Measurements from ENCODE around the gene TUBA8. TPM values are rescaled to one million over a fixed set of nuclear protein-coding genes. Genes with fewer than 3 reads are reported as not detected.
"Not testable (repeated sequence)": the region's sequence is repeated elsewhere in the genome, so short reads cannot be mapped to it uniquely, and the experiment has no call there.

TUBA8 gene
- polyA plus RNA-seq, 1 donor (not counting 4 experiments of a cell fraction or from before 2014, with no cell fraction given) = 0.35 TPM

DNA sequence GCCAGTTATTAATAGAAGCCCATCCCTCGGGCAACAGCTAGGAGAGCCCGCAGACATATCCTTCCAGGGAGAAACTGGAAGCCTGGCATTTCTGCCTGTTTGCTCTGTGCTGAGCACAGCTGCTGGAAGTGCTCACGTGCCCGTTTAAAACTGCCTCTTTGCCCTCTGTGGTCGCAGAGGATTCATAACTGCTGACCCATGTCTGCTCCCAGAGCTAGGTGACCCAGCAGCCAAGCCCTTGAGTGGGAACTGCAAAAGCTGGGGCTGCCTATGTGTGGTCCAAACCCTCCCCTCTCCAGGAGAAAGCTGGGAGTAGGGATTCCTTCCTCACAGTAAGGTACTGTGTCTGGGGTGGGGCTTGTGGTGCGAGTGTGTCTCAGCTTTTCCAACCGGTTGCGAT is 54.0 kb downstream of the TUBA8 start:
- H3K79me2 ChIP-seq (ENCODE audit: control insufficient read depth, insufficient read depth, low read length); H3K4me2 ChIP-seq (ENCODE audit: control insufficient read depth, extremely low read depth, insufficient read depth, low read depth, low read length); H3K9me3 ChIP-seq (ENCODE audit: control insufficient read depth, low read depth, low read length); H3K36me3 ChIP-seq (ENCODE audit: control insufficient read depth in 2 of 2, extremely low read depth in 1 of 2, insufficient read depth in 2 of 2, low read length in 2 of 2); dilution Hi-C loops (cut with MboI; ENCODE audit: extremely low pct_ligation_motif_present, low sequenced_read_pairs); DNase-seq (ENCODE audit: low read depth, low spot score); H3K9ac ChIP-seq (ENCODE audit: control insufficient read depth, extremely low read depth, insufficient read depth, low read length); H3K9me1 ChIP-seq (ENCODE audit: control insufficient read depth, extremely low read depth, insufficient read depth, low read length); H2AFZ ChIP-seq (ENCODE audit: control insufficient read depth, low read length); H3K27me3 ChIP-seq (ENCODE audit: control insufficient read depth, extremely low read depth, insufficient read depth, low read length); H4K20me1 ChIP-seq (ENCODE audit: control insufficient read depth, extremely low read depth, insufficient read depth, low read length); H3K4me3 ChIP-seq (ENCODE audit: control insufficient read depth in 2 of 3, extremely low read depth in 1 of 3, insufficient read depth in 2 of 3, low read depth in 1 of 3, low read length in 3 of 3); H3K27ac ChIP-seq (ENCODE audit: control insufficient read depth, insufficient read depth, low read length); H3K4me1 ChIP-seq (ENCODE audit: control insufficient read depth, extremely low read depth, insufficient read depth, low read length); FAIRE-seq: not testable (repeated sequence)

DNA sequence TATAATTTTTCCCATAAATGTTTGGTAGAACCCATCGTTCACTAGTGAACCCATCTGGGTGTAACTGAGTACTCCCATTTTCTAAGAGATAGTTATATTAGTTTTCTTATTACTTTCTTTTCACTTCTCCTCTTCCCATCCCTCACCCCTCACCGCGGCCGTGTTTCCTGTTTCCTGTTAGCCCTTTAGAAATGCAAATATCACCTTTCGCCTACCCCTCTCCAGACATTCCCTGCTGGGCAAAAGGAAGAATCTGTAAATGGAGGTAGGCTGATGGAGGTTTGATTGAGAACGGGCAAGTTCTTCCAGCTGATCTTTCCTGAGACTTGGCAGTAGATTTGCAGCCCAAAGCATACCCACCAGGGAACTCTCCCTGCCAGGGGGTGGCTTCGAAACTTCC is 54.7 kb downstream of the TUBA8 start:
- H3K9ac ChIP-seq (ENCODE audit: control insufficient read depth, extremely low read depth, insufficient read depth, low read length); H3K79me2 ChIP-seq (ENCODE audit: control insufficient read depth, insufficient read depth, low read length); H3K27me3 ChIP-seq (ENCODE audit: control insufficient read depth, extremely low read depth, insufficient read depth, low read length); H3K4me1 ChIP-seq (ENCODE audit: control insufficient read depth, extremely low read depth, insufficient read depth, low read length); H2AFZ ChIP-seq (ENCODE audit: control insufficient read depth, low read length); H3K4me3 ChIP-seq (ENCODE audit: control insufficient read depth in 2 of 3, extremely low read depth in 1 of 3, insufficient read depth in 2 of 3, low read depth in 1 of 3, low read length in 3 of 3); H3K36me3 ChIP-seq (ENCODE audit: control insufficient read depth in 2 of 2, extremely low read depth in 1 of 2, insufficient read depth in 2 of 2, low read length in 2 of 2); H3K27ac ChIP-seq (ENCODE audit: control insufficient read depth, insufficient read depth, low read length); DNase-seq (ENCODE audit: low read depth, low spot score); H3K9me1 ChIP-seq (ENCODE audit: control insufficient read depth, extremely low read depth, insufficient read depth, low read length); H3K9me3 ChIP-seq (ENCODE audit: control insufficient read depth, low read depth, low read length); FAIRE-seq; H3K4me2 ChIP-seq (ENCODE audit: control insufficient read depth, extremely low read depth, insufficient read depth, low read depth, low read length); H4K20me1 ChIP-seq (ENCODE audit: control insufficient read depth, extremely low read depth, insufficient read depth, low read length); dilution Hi-C loops (cut with MboI; ENCODE audit: extremely low pct_ligation_motif_present, low sequenced_read_pairs): not testable (repeated sequence)

DNA sequence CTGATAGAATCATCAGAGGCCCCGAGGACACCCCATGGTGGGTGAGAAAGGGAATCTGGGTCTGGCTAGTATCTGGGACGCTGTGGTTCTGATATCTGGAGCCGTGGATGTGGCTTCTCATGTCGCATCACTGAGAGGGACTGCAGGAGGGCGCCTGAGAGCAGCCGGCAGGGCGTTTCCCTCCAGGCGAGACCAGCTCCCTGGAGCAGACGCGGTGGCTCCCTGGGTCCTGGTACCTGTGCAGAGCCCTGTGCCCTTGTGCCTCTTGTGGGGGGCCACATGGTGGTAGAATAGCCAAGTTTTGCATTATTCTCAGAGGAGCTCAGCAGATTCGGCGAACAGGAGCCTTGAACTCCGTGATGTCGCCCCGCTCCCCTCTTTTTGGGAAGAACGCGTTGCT is 59.7 kb downstream of the TUBA8 start:
- H3K27me3 ChIP-seq (ENCODE audit: control insufficient read depth, extremely low read depth, insufficient read depth, low read length) = not testable (repeated sequence)

DNA sequence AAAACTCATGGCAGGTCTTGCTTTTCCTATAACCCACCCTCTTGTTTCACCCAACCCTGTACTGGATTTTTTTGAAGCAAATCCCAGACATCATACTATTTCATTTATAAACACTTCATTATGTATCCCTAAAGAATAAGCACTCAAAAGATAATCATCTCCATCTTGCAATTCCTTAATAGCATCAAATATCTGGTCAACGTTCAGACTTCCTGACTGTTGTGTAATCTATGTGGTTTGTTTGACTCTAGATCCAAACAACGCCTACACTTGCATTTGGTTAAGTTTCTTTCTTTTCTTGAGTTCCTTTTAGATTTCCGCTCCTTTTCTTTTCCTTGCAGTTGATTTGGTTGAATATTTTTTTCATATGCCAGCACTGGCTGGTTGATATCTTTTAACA is 61.6 kb downstream of the TUBA8 start:
- H3K79me2 ChIP-seq (ENCODE audit: control insufficient read depth, insufficient read depth, low read length); H3K4me1 ChIP-seq (ENCODE audit: control insufficient read depth, extremely low read depth, insufficient read depth, low read length); H3K27me3 ChIP-seq (ENCODE audit: control insufficient read depth, extremely low read depth, insufficient read depth, low read length); DNase-seq (ENCODE audit: low read depth, low spot score); H2AFZ ChIP-seq (ENCODE audit: control insufficient read depth, low read length); H3K36me3 ChIP-seq (ENCODE audit: control insufficient read depth in 2 of 2, extremely low read depth in 1 of 2, insufficient read depth in 2 of 2, low read length in 2 of 2); FAIRE-seq; H3K9me1 ChIP-seq (ENCODE audit: control insufficient read depth, extremely low read depth, insufficient read depth, low read length); H3K9me3 ChIP-seq (ENCODE audit: control insufficient read depth, low read depth, low read length); H3K4me3 ChIP-seq (ENCODE audit: control insufficient read depth in 2 of 3, extremely low read depth in 1 of 3, insufficient read depth in 2 of 3, low read depth in 1 of 3, low read length in 3 of 3); dilution Hi-C loops (cut with MboI; ENCODE audit: extremely low pct_ligation_motif_present, low sequenced_read_pairs); H3K9ac ChIP-seq (ENCODE audit: control insufficient read depth, extremely low read depth, insufficient read depth, low read length); H3K27ac ChIP-seq (ENCODE audit: control insufficient read depth, insufficient read depth, low read length); H3K4me2 ChIP-seq (ENCODE audit: control insufficient read depth, extremely low read depth, insufficient read depth, low read depth, low read length); H4K20me1 ChIP-seq (ENCODE audit: control insufficient read depth, extremely low read depth, insufficient read depth, low read length): not testable (repeated sequence)

More for the DNA sequence above, 59.7 kb downstream of the TUBA8 start:
- H3K9ac ChIP-seq (ENCODE audit: control insufficient read depth, extremely low read depth, insufficient read depth, low read length); H3K4me3 ChIP-seq (ENCODE audit: control insufficient read depth in 2 of 3, extremely low read depth in 1 of 3, insufficient read depth in 2 of 3, low read depth in 1 of 3, low read length in 3 of 3); H3K9me1 ChIP-seq (ENCODE audit: control insufficient read depth, extremely low read depth, insufficient read depth, low read length); H3K79me2 ChIP-seq (ENCODE audit: control insufficient read depth, insufficient read depth, low read length); DNase-seq (ENCODE audit: low read depth, low spot score); H3K4me1 ChIP-seq (ENCODE audit: control insufficient read depth, extremely low read depth, insufficient read depth, low read length); H3K36me3 ChIP-seq (ENCODE audit: control insufficient read depth in 2 of 2, extremely low read depth in 1 of 2, insufficient read depth in 2 of 2, low read length in 2 of 2); H3K9me3 ChIP-seq (ENCODE audit: control insufficient read depth, low read depth, low read length); H2AFZ ChIP-seq (ENCODE audit: control insufficient read depth, low read length); H3K4me2 ChIP-seq (ENCODE audit: control insufficient read depth, extremely low read depth, insufficient read depth, low read depth, low read length); FAIRE-seq; dilution Hi-C loops (cut with MboI; ENCODE audit: extremely low pct_ligation_motif_present, low sequenced_read_pairs); H4K20me1 ChIP-seq (ENCODE audit: control insufficient read depth, extremely low read depth, insufficient read depth, low read length); H3K27ac ChIP-seq (ENCODE audit: control insufficient read depth, insufficient read depth, low read length): not testable (repeated sequence)

DNA sequence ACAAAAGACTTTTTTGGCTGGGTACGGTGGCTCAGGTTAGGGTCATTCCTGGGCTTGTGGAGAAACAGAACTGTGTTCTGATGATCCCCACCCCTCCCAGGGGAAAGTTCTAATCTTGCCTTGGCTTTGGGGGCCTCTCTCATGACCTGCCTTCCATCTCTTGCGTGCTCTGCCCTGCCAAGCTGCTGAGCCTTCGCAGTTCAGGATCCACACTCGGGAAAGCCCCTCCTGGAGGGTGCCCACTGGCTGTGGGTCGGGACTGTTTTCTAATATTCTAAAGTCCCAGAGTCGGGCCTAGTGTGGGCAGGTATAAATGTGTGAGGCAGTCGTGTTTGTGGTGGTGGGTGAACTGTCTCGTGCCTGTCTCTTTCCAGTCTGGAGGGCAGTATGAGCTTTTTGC is 62.2 kb downstream of the TUBA8 start:
- H3K79me2 ChIP-seq (ENCODE audit: control insufficient read depth, insufficient read depth, low read length); H3K27me3 ChIP-seq (ENCODE audit: control insufficient read depth, extremely low read depth, insufficient read depth, low read length); H3K4me3 ChIP-seq (ENCODE audit: control insufficient read depth in 2 of 3, extremely low read depth in 1 of 3, insufficient read depth in 2 of 3, low read depth in 1 of 3, low read length in 3 of 3); H4K20me1 ChIP-seq (ENCODE audit: control insufficient read depth, extremely low read depth, insufficient read depth, low read length); H3K9me1 ChIP-seq (ENCODE audit: control insufficient read depth, extremely low read depth, insufficient read depth, low read length); DNase-seq (ENCODE audit: low read depth, low spot score); H2AFZ ChIP-seq (ENCODE audit: control insufficient read depth, low read length); H3K36me3 ChIP-seq (ENCODE audit: control insufficient read depth in 2 of 2, extremely low read depth in 1 of 2, insufficient read depth in 2 of 2, low read length in 2 of 2); dilution Hi-C loops (cut with MboI; ENCODE audit: extremely low pct_ligation_motif_present, low sequenced_read_pairs); FAIRE-seq; H3K4me2 ChIP-seq (ENCODE audit: control insufficient read depth, extremely low read depth, insufficient read depth, low read depth, low read length); H3K9me3 ChIP-seq (ENCODE audit: control insufficient read depth, low read depth, low read length); H3K9ac ChIP-seq (ENCODE audit: control insufficient read depth, extremely low read depth, insufficient read depth, low read length); H3K4me1 ChIP-seq (ENCODE audit: control insufficient read depth, extremely low read depth, insufficient read depth, low read length); H3K27ac ChIP-seq (ENCODE audit: control insufficient read depth, insufficient read depth, low read length): not testable (repeated sequence)
